Liver (tissue), 9 donors: ENCODE results near the gene KCNT1. TPM values are rescaled to one million over a fixed set of nuclear protein-coding genes. Genes with fewer than 3 reads are reported as not detected.

ENCODE experiments used
- DNase-seq: peaks from one replicate; pipeline ENCODE4 v3.0.0-alpha.2; 2017; ENCODE audit warnings: low spot score
- H3K27ac ChIP-seq, 2 donors: one replicate each; pipeline ENCODE4 v1.7.0; 2013; ENCODE audit warnings: inconsistent platforms in 2 of 2, low read length in 2 of 2, control low read depth in 1 of 2, low read depth in 1 of 2, mild to moderate bottlenecking in 1 of 2
- H3K27me3 ChIP-seq, 4 donors: one replicate each; pipeline versions ENCODE4 v1.6.1 to v1.7.0; 2013; ENCODE audit warnings: low read length in 3 of 4, inconsistent platforms in 1 of 4, mild to moderate bottlenecking in 1 of 4, moderate library complexity in 1 of 4; ENCODE audit not compliant: control insufficient read depth in 4 of 4, insufficient read depth in 4 of 4
- H3K36me3 ChIP-seq, 4 donors: one replicate each; pipeline versions ENCODE4 v1.6.1 to v1.7.0; 2013; ENCODE audit warnings: low read length in 3 of 4, mild to moderate bottlenecking in 3 of 4, low read depth in 1 of 4, moderate library complexity in 1 of 4; ENCODE audit not compliant: control insufficient read depth in 4 of 4, insufficient read depth in 3 of 4
- H3K4me1 ChIP-seq, 4 donors: one replicate each; pipeline versions ENCODE4 v1.6.1 to v1.7.0; 2013; ENCODE audit warnings: low read length in 3 of 4, mild to moderate bottlenecking in 3 of 4, moderate library complexity in 1 of 4; ENCODE audit not compliant: control insufficient read depth in 4 of 4, insufficient read depth in 4 of 4
- H3K4me3 ChIP-seq, 3 donors: one replicate each; pipeline versions ENCODE4 v1.6.1 to v1.7.0; 2013; ENCODE audit warnings: low read length in 3 of 3, control low read depth in 1 of 3, low read depth in 1 of 3, mild to moderate bottlenecking in 1 of 3
- H3K9ac ChIP-seq, 2 donors: one replicate each; pipeline ENCODE4 v1.7.0; 2013; ENCODE audit warnings: low read length in 2 of 2, mild to moderate bottlenecking in 2 of 2, moderate library complexity in 2 of 2, control low read depth in 1 of 2, low read depth in 1 of 2
- H3K9me3 ChIP-seq, 4 donors: one replicate each; pipeline versions ENCODE4 v1.6.1 to v1.7.0; 2013; ENCODE audit warnings: low read length in 3 of 4; ENCODE audit not compliant: control insufficient read depth in 4 of 4
- ATF3 ChIP-seq: IDR thresholded peaks from 2 replicates; pipeline ENCODE4 v1.6.1; 2016; ENCODE audit warnings: antibody characterized with exemption
- CTCF ChIP-seq: fragments of 150-350 bp; IDR thresholded peaks from 2 replicates; pipeline ENCODE4 v1.5.1; 2017; ENCODE audit warnings: improper control_type of control experiment, low read depth, low read length; ENCODE audit not compliant: missing input control
- EGR1 ChIP-seq, 2 donors: IDR thresholded peaks; 2 replicates each; pipeline ENCODE4 v1.6.1; 2016 to 2018; ENCODE audit warnings: antibody characterized with exemption in 2 of 2, low read depth in 2 of 2
- FOXA1 ChIP-seq: IDR thresholded peaks from 2 replicates; pipeline ENCODE4 v1.6.1; 2016; ENCODE audit warnings: antibody characterized with exemption
- FOXA2 ChIP-seq: IDR thresholded peaks from 2 replicates; pipeline ENCODE4 v1.6.1; 2016; ENCODE audit warnings: antibody characterized with exemption
- HNF4A ChIP-seq, 2 donors: conservative IDR thresholded peaks; 2 replicates each; pipeline ENCODE4 v1.6.1; 2016; ENCODE audit warnings: antibody characterized with exemption in 2 of 2, mild to moderate bottlenecking in 2 of 2
- HNF4G ChIP-seq: IDR thresholded peaks from 2 replicates; pipeline ENCODE4 v1.6.1; 2016; ENCODE audit warnings: antibody characterized with exemption
- JUND ChIP-seq, 2 donors: IDR thresholded peaks; 2 replicates each; pipeline ENCODE4 v1.6.1; 2016; ENCODE audit warnings: antibody characterized with exemption in 2 of 2
- MAX ChIP-seq: IDR thresholded peaks from 2 replicates; pipeline ENCODE4 v1.6.1; 2016; ENCODE audit warnings: antibody characterized with exemption
- NR2F2 ChIP-seq: IDR thresholded peaks from 2 replicates; pipeline ENCODE4 v1.6.1; 2016; ENCODE audit warnings: antibody characterized with exemption
- RAD21 ChIP-seq, 2 donors: IDR thresholded peaks; 2 replicates each; pipeline ENCODE4 v1.6.1; 2016; ENCODE audit warnings: antibody characterized with exemption in 2 of 2, mild to moderate bottlenecking in 2 of 2
- REST ChIP-seq: IDR thresholded peaks from 2 replicates; pipeline ENCODE4 v1.6.1; 2016; ENCODE audit warnings: antibody characterized with exemption, mild to moderate bottlenecking
- RXRA ChIP-seq, 2 donors: IDR thresholded peaks; 2 replicates each; pipeline ENCODE4 v1.6.1; 2017 to 2018; ENCODE audit warnings: antibody characterized with exemption in 2 of 2, mild to moderate bottlenecking in 1 of 2
- SP1 ChIP-seq: IDR thresholded peaks from 2 replicates; pipeline ENCODE4 v1.6.1; 2018; ENCODE audit warnings: antibody characterized with exemption, mild to moderate bottlenecking
- TAF1 ChIP-seq: conservative IDR thresholded peaks from 2 replicates; pipeline ENCODE4 v1.6.1; 2016; ENCODE audit warnings: antibody characterized with exemption, mild to moderate bottlenecking
- YY1 ChIP-seq: IDR thresholded peaks from 2 replicates; pipeline ENCODE4 v1.6.1; 2016; ENCODE audit warnings: antibody characterized with exemption, mild to moderate bottlenecking
- ZBTB33 ChIP-seq: IDR thresholded peaks from 2 replicates; pipeline ENCODE4 v1.6.1; 2016; ENCODE audit warnings: antibody characterized with exemption
- WGBS: extraction: QIAGEN DNeasy Blood & Tissue Kit; methylation state at CpG from one replicate; pipeline ENCODE4 v1.1.7; 2013; 5-methylcytosine and 5-hydroxymethylcytosine counted together
- polyA plus RNA-seq, 2 donors: library from polyadenylated mRNA; stranded (reverse) in 1 of 2; unstranded in 1 of 2; fragments of 200-250 nt in 1 of 2; fragments of >200 nt in 1 of 2; fragmentation: Nextera tagmentation in 1 of 2; extraction: Ambion mirVana in 1 of 2; gene quantifications; one replicate each; pipeline versions ENCODE4 v1.2.1 to v1.2.3, GENCODE V29; 2013 to 2015
- total RNA-seq, 2 donors: library from RNA; depleted of rRNA; stranded (reverse); fragments of >200 nt; gene quantifications; one replicate each; pipeline ENCODE4 v1.2.3, GENCODE V29; 2014
- donor health status: healthy.
- donor health status: healthy.
- donor health status: healthy.
- donor health status: healthy.
- donor health status: healthy.

The KCNT1 gene
- total and polyA plus RNA-seq, 4 donors: 0.08 TPM; not detected in 2

- H3K27me3 ChIP-seq: peaks cover 0 to 5% (median 1%) of the 10 kb centered on the region in 4 donors
- no peak overlapping the region for H3K9ac ChIP-seq
- no peak overlapping the region for H3K4me3 ChIP-seq
- DNase-seq: no peak
- no peaks in the 10 kb centered on the region for H3K36me3 ChIP-seq
- no peaks in the 10 kb centered on the region for H3K4me1 ChIP-seq
- no peaks in the 10 kb centered on the region for H3K9me3 ChIP-seq
- WGBS: 67% methylated on average over 16 of the region's 16 CpGs
- no peak overlapping the region for H3K27ac ChIP-seq
- TF ChIP-seq ZBTB33 (no peak), ATF3 (no peak), FOXA2 (no peak), RXRA (IDR thresholded peaks at IDR 0.05) (no peak), HNF4G (no peak), TAF1 (no peak), YY1 (no peak), MAX (no peak), NR2F2 (no peak), FOXA1 (no peak), CTCF (no peak), RAD21 (IDR thresholded peaks at IDR 0.05) (no peak), HNF4A (conservative IDR thresholded peaks at IDR 0.05) (no peak), JUND (IDR thresholded peaks at IDR 0.05) (no peak), REST (no peak), SP1 (no peak), EGR1 (IDR thresholded peaks at IDR 0.05; ENCODE audit: low read depth in 2 of 2) (no peak)
These were observed 5.5 kb upstream of the KCNT1 start for GRCh38 chr9:135696446-135696845.

- no peak overlapping the region for H3K4me3 ChIP-seq
- no peaks in the 10 kb centered on the region for H3K36me3 ChIP-seq
- no peak overlapping the region for H3K27ac ChIP-seq
- no peak for DNase-seq
- peaks cover 0 to 6% (median 0%) of the 10 kb centered on the region in 4 donors for H3K4me1 ChIP-seq
- peaks cover 0 to 5% (median 1%) of the 10 kb centered on the region in 4 donors for H3K27me3 ChIP-seq
- H3K9ac ChIP-seq: no peak overlapping the region
- WGBS: 79% methylated on average over 15 of the region's 15 CpGs
- no peaks in the 10 kb centered on the region for H3K9me3 ChIP-seq
- TF ChIP-seq CTCF (no peak), RAD21 (IDR thresholded peaks at IDR 0.05) (no peak), SP1 (no peak), HNF4A (conservative IDR thresholded peaks at IDR 0.05) (no peak), TAF1 (no peak), ATF3 (no peak), NR2F2 (no peak), ZBTB33 (no peak), MAX (no peak), JUND (IDR thresholded peaks at IDR 0.05) (no peak), FOXA2 (no peak), EGR1 (IDR thresholded peaks at IDR 0.05; ENCODE audit: low read depth in 2 of 2) (no peak), YY1 (no peak), FOXA1 (no peak), RXRA (IDR thresholded peaks at IDR 0.05) (no peak), HNF4G (no peak)
These were observed 4.8 kb upstream of the KCNT1 start for GRCh38 chr9:135697226-135697625.
